EL (cell line): Measurements from ENCODE around the gene UQCRHL.
A peak's percentile ranks its signal among the peaks of the same experiment; 100 is the strongest.

Experiments used
- DNase-seq: peaks from one replicate; pipeline ENCODE4 v3.0.0-alpha.2; 2016

UQCRHL gene

DNA sequence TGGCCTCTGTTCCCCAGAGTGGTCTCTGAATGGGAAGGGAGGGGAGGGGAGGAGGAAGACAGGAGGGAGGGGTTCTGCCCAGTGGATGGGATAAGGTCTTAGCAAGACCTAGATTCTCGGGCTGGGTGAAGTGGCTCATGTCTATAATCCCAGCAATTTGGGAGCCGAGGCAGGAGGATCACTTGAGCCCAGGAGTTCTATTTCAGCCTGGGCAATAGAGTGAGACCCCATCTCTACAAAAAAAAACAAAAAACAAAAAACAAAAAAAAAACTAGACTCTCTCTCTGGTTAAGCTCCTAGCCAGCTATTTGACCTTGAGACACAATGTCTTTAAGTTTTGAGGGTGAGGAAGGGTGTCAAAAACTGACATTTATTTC, 11.4 kb downstream of the UQCRHL start:
- no peak for DNase-seq

DNA sequence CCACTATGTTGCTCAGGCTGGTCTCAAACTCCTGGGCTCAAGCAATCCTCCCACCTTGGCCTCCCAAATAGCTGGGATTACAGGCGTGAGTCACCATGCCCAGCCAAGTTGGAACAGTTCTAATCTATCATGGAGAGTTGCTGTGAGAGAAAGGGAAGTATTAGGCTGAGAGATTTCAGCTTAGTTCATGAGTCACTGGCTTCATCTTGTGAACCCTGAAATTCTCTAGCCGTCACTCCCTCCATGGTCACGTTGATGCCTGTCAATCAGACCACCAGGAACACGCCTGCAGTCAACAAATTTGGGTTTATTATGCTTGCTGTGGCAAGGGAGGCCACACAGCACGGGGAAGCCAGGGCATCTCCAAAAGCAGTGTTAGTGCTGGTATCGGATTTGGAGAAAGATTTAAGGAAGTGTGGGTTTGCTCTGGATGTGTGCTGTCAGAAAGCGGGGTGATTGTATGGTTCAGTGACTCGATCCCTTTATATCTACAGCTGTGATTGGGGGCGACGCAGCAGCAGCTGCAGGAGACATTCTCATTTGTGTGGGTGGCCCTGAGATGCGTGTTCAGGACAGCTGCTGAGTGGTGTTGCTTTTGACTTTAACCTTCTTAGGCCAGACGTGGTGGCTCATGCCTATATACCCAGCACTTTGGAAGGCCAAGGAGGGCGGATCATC, 18.7 kb downstream of the UQCRHL start:
- DNase-seq, result peak; percentile 74

DNA sequence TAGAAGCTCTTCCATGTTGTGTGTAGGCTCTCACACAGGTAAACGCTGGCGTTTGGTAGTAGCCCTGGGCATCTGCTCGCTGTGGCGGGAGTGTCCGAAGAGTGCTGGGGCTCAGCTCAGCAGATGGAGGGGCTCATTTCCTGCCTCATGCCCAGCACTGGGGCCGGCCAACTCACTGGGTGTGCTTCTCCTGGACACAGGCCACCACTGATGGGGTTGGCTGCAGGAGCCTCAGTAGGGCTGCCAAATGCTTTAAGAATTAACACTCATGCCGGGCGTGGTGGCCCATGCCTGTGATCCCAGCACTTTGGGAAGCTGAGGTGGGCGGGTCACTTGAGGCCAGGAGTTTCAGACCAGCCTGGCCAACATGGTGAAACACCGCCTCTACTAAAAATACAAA, 20.9 kb downstream of the UQCRHL start:
- DNase-seq, result peak; percentile 56

DNA sequence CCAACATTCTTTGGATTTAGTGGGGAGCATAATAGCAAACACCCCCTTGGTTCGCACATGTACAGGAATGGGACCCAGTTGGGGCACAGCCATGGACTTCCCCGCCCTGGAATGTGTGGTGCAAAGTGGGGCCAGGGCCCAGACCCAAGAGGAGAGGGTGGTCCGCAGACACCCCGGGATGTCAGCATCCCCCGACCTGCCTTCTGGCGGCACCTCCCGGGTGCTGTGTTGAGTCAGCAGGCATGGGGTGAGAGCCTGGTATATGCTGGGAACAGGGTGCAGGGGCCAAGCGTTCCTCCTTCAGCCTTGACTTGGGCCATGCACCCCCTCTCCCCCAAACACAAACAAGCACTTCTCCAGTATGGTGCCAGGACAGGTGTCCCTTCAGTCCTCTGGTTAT, 21.8 kb downstream of the UQCRHL start:
- no peak for DNase-seq

DNA sequence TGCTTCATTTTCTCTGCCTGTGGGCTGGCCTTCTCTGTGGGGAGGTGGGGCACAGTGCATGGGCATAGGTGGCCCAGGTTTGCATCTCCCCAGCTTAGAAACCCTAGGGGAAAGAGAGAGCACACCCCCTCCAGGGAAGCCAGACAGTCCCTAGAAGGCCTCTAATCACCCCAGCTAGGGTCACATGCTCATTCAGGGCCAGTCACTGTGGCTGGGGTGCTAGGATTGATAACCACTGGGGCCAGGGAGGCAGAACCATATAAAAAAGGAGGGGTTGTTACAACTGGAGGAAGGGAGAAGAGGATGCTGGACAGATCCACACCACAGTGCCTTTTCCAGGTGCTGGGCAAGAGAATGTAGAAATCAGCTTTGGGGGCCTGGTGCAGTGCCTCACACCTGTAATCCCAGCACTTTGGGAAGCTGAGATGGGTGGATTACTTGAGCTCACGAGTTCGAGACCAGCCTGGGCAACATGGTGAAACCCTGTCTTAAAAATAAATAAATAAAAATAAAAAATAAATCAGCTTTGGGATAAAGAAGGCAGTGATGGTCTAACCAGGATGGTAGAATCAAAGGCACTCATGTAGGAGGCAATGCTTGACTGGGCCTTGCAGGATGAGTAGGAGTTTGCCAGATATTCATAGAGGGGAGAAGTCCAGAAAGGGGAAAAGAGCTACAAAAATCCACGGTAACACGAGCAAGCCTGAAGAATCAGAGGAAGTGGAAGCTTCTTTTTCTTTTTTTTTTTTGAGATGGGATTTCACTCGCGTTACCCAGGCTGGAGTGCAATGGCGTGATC, 29.3 kb downstream of the UQCRHL start:
- no peak for DNase-seq

DNA sequence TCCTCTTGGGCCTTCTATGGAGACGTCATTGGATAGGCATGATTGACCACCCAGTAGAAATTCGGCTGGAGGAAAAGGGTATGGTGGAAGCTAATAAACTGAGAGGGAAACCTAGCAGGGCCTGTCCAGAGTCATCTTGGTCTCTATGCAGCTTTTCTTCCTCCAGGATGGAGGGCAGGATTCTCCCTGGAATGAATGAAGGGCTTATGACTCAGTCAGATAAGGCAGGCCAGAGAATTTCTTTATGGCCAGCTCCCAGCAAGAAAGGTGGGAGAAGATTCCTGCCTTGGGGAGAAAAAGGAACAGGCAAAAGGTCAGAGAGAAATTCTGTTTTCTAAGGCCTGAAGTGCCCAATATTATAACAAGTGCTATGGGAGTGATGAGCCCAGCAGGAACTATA, 31.7 kb downstream of the UQCRHL start:
- DNase-seq, result no peak

DNA sequence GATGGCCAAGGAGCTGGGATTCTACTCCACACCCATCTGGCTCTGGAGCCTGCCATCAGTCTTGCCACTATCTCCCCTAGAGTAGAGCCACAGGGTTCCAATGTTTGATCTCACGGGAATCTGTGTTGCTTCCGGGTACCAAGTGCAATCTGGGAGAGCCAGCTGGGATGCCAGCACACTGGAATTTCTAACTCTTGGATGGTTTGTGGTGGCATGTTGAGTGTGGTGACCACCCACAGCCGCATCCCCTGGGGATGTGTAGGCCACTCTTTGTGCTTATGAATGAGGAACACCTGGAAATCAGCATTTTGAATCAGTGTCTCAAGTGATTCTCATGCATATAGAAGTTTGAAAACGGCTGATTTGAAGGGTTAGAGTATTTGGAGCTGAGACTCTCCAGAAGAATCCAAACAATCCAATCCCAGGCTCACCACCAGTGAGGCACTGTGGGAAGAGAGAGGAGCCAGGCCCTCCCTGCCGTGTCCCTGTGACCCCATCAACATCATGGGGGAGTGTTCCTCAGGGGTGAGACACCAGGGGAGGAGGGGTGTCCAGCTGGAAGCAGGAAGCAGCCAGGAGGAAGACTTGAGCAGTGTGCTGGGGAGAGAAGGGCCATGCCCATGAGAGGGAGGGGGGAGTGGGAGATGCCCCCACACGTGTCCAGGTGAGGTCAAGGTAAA, 35.5 kb downstream of the UQCRHL start:
- no peak for DNase-seq

DNA sequence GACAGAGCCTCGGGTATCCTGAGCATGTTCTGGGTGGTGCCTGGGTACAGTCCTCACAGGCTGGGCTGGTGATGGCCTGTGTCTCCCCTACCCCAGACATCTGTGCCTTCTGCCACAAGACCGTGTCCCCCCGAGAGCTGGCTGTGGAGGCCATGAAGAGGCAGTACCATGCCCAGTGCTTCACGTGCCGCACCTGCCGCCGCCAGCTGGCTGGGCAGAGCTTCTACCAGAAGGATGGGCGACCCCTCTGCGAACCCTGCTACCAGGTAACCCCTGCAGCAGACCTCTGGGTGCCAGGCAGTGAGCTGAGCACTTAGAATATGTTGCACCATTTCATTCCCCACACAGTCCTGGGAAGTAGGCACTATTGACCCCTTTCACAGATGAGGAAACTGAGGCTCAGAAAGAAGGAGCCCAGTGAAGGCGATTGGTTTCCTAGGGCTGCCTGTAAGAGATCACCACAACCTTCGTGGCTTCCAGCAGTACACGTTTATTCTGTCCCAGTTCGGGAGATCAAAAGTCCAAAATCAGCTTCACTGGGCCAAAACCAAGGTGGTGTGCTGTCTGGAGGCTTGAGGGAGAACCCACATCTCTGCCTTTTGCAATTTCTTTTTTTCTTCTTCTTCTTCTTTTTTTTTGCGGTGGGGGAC, 37.0 kb downstream of the UQCRHL start:
- DNase-seq, result no peak

DNA sequence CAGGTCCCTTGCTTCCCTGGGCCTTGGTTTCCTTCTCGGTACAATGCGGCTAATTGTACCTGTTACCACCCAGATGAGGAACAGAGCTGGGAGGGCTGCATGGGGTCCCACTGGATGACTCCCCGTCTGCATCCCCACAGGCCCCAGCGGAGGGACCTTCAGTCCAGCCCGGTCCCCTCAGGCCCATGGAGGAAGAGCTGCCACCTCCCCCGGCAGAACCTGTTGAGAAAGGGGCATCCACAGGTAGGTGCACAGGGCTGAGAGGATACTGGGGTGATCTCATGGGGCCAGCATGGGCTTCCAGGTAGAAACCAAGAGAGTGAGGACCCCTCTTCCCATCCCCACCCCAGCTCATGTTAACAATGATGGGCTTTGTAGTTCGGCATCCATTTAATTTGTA, 39.1 kb downstream of the UQCRHL start:
- DNase-seq, result no peak

DNA sequence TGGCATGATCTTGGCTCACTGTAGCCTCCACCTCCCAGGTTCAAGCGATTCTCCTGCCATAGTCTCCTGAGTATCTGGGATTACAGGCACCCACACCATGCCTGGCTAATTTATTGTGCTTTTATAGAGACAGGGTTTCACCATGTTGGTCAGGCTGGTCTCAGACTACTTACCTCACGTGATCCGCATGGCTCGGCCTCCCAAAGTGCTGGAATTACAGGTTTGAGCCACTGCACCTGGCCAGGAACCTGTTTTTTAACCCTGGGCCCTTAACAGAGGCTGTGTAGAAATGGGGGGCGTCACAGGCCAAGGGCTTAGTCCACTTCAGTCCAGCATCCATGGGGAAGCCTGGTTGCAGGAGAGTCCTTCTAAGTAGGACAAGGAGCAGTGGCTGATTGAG, 39.5 kb downstream of the UQCRHL start:
- no peak for DNase-seq

DNA sequence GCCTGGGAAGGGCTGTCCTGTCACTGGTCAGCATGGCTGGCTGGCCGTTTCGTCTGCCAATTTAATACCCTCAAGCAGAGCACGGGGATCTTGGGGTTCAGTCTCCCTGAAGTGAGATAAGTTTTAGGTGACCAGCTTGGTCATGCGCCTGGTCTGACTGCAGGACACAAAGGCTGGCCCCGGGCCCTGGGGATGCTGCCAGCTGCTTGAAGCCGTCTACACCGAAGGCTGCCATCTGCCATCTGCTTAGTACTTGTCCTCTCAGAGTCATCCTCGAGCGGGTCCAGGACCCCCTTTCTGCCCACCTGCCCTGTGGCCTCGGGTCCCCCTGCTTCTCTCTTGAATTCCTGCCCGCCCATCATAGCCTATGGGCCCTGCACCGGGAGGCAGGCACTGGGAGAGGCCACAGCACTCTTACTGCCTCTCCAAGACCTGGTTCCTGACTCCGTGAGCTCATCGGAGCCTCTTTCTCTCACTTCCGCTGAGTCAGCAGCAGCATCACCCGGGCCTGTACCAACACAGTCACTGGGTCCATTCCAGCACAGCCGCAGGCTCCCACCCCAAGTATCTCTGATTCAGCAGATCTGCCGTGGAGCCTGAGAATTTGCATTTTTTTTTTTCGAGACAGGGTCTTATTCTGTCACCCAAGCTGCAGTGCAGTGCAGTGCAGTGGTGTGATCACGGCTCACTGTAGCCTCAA, 41.8 kb downstream of the UQCRHL start:
- DNase-seq, result no peak

DNA sequence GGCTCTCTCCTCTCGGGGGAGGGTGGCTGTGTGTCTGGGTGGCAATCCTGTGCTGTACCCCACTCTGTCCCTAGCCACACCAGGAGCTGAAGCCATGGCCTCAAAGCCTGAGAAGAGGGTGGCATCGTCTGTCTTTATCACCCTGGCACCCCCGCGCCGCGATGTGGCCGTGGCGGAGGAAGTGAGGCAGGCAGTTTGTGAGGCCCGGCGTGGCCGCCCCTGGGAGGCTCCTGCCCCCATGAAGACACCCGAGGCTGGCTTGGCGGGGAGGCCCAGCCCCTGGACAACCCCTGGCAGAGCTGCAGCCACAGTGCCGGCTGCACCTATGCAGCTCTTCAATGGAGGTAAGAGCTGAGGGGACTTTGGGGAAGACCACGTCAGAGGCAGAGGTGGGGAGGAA, 42.6 kb downstream of the UQCRHL start:
- no peak for DNase-seq

DNA sequence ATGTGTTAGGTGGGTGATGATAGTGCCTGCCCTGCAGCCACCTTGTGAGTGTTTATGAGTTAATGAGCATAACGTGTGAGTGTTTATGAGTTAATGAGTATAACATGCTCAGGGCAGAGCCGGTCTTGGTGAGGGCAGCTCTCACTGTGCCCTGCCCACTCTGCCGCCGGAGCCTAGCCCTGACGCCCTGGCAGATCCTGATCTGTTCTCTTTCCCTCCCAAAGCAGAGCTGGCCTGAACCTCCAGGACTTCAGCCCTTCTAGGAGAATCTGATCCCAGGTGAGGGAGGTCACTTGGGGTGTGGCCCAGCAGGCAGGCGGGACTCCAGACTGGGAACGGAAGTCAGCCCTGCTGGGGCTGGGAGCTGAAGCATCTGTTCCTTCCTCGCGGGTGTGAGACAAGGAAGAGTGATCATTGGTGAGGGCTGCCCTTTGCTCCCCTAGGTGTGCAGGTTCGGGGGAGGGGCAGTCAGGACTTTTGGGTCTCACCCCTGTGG, 43.1 kb downstream of the UQCRHL start:
- DNase-seq, result no peak

DNA sequence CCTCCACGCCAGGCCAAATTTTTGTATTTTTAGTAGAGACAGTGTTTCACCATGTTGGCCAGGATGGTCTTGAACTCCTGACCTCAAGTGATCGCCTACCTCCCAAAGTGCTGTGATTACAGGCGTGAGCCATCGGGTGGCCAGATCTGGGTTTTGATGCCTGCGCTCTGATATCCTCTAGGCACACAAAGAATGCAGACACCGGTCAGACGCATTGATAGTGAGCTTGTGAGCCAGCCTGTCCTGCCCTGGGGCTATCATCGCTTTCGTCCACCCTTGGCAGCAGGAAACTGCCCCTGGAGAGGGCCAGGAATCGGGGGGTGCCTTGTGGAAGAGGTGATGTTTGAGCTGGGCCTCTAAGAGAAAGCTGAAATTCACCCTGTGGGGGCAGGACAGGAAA, 44.9 kb downstream of the UQCRHL start:
- peak; percentile 50 for DNase-seq

DNA sequence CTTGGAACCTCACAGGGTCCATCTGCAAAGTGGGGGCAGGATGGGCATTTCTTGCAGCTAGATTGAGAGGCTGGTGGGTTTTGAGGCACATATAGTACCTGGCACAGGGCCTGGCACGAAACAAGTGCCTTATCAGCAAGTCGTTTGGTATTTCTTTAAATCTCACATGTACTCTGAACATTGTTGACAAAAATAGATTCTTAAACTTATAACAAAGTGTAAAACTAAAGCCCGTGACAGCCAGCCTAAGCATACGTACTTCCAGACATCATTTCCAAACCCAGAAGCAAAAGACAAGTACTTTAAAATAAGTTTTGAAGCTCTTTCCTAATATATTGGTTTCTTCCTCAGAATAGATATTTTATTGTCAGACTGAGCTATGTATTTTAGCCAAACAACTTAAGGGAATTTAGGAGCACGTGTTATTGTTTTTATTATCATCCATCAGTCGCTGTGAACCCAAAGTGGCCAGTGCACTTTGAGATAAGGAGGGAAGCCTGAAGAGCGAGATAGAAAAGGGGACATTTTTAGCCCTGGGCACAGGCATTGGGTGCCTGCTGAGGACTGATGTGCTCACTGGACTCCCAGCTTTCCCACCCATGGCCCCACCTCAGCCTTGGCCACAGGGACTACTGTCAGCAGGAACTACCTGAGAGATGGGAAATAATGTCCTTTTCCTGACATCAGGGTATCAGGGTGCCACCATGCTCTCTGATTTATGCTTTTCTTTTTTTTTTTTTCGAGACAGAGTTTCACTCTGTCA, 45.9 kb downstream of the UQCRHL start:
- no peak for DNase-seq

DNA sequence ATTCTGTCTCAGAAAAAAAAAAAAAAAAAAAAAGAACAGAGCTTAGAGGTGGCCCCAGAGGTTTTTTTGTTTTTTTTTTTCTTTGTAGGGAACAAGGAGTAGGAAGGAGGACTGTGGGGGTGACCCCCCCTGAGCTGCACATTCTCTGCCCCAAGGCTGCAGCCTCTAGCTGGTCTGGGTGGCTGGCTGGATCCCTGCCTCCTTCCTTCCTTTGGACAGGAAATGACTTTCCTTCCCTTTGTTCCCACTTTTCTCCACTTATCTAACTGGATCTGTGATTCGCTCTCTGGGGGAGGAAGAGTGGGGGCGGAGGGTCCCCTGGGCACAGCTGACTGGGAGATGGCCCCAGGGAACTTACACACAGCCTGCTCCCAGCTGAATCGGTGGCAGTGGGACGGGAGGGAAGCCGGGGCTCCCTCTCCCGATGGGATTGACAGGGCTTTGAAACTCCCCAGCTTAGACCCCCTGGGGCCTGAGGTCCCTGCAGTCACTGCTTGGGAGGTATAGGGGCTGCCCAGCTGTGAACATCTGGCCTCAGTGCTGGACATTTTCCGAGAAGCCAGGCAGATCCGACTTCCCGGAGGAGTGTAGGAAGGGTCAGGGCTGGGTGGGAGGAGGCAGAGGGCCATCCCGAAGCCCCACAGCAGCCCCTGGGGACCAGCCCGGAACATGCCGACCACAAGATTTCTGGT, 46.8 kb downstream of the UQCRHL start:
- DNase-seq, result peak; percentile 90

DNA sequence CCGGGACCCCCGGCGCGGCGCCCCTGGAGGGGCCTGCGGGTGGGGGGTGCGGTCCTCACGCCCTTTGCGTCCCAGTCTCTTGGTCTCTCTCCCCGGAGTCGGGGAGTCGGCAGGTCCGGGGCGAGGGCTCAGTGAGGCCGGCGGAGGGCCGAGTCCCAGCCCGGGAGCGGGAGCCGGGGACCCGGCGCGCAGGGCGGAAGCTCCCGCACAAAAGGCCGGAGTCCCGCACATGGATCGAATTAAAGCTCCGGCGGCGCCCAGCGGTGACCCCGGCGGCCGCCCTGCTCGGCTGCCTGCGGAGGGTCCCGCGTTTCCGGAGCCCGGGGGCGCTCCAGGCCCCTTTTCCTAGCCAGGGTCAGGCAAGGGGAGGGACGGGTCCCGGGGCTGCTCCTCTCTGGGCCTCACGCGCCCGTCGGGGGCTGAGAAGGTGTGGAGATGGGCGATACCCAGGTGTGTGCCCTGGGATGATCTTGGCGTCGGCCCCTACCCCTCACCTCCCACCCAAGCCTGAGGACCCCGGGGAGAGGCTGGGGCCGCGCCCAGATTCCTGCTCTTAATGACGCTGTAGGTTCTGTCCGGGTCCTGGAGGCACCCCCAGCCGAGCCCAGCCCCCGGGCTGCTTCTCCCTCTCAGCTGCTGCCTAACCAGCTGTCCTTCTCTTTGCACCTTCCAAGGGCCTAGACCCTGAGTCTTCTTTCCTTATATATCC, 48.3 kb downstream of the UQCRHL start:
- peak; percentile 36 for DNase-seq

DNA sequence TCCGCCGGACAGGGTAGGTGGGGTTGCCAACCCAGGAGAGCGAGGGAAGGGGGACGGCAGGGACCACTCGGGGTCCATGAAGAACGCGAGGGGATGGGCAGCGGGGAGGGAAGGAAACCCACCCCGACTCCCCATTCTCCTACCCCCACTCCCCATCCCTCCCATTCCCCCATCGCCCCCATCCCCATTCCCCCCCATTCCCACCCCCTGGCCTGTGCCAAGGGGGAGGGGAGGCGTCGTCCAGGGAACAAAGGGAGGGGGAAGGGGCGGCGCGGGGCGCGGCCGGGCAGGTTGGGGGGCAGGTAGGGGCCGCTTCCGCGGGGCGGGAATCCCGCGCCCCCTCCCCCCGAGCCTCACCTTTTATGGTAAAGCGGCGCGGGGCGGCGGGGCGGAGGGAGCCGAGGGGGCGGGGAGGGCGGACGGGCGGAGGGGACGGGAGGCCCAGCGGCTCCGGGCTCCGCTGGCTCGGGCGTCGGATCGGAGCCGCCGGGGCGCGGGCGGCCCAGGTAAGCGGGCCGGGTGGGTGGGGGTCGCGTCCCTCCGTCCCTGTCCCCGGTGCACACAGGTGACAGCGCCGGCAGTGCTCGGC, 49.0 kb downstream of the UQCRHL start, which contains the start of gene FBLIM1:
FBLIM1 (plus strand) TSS at position 453 of the 589 bp plus-strand sequence. CDS start 6,189 bp downstream, outside the sequence.
- DNase-seq, result no peak

DNA sequence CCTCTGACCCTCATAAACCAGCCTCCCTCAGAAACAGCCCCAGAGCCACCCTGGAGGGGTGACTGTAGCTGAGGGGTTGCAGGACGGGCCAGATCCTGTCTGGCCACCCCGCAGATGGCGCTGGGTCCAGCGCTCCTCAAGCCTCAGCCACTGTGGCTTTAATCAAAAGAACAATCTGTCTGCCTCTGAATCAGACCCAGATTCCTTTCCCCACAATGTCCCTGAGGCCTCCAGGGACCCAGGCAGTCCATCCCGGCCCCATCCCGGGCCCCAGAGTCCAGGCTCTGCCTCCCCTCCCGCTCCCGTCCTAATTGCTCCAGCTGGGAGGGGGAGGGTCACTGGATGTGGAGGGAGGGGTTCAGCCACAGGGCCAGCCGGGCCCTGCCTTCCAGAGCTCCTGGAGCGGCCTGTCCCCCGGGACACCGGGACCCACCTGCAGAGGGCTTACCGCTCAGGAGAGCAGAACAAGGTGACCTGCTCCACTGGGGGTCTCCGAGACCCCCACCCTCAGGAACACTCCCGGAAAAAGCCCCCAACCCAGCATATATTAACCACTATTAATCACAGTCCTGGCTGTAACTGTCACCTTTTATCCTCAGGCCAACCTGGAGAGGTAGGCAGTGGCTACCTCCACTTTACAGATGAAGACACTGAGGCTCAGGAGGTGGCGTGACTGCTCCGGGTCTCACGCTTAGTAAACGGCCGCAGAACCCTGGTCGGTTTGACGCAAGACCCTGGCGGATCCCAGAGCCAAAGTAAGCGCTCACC, 49.7 kb downstream of the UQCRHL start:
- peak; percentile 43 for DNase-seq
